Left cardiac atrium (tissue), 4 donors: ENCODE data around the gene RBM20. TPM values are rescaled to one million over a fixed set of nuclear protein-coding genes. Genes with fewer than 3 reads are reported as not detected.

ENCODE experiments used
- ATAC-seq, 2 donors: fragments of 200-7000 bp; cut with Tn5 transposase; one replicate each; pipeline ENCODE4 v1.9.1; 2020; ENCODE audit warnings: mild to moderate bottlenecking in 2 of 2, moderate library complexity in 2 of 2
- DNase-seq: peaks from one replicate; pipeline ENCODE4 v3.0.0-alpha.2; 2020
- intact Hi-C, 2 donors: fragments of 100-400 bp; cut with DNase I; formaldehyde crosslinking; loops; one replicate each; pipeline versions ENCODE4 v1.14.1 to v1.15.1; 2022 to 2023
- total RNA-seq, 2 donors: library from RNA; stranded (reverse); fragmentation: NEBNext Ultra II Directional; extraction: Animal tissue kit (Norgen Biotek cat#: 25700); gene quantifications; one replicate each; pipeline ENCODE4 v1.2.1, GENCODE V29; 2021
- donor health status: DM: no; HTN: yes; CAD: no.
- donor health status: DM: no; HTN: yes; CAD: no; lungs with severe emphysema.
- donor health status: DM: yes; HTN: yes; CAD: no.
- donor health status: Dilated cardiomyopathy.

RBM20 gene
- total RNA-seq, 2 donors from 2014 or later, result 37.2 to 44.1 TPM

GRCh38 chr10:110746969-110747608 lies 103.0 kb downstream of the RBM20 start:
- ATAC-seq (no peak), DNase-seq (no peak)
- intact Hi-C loops, result loop anchor here (5.0 to 10.0 kb wide), 3 partner anchors 135 to 148 kb away; no protein-coding TSS in a partner anchor

DNA sequence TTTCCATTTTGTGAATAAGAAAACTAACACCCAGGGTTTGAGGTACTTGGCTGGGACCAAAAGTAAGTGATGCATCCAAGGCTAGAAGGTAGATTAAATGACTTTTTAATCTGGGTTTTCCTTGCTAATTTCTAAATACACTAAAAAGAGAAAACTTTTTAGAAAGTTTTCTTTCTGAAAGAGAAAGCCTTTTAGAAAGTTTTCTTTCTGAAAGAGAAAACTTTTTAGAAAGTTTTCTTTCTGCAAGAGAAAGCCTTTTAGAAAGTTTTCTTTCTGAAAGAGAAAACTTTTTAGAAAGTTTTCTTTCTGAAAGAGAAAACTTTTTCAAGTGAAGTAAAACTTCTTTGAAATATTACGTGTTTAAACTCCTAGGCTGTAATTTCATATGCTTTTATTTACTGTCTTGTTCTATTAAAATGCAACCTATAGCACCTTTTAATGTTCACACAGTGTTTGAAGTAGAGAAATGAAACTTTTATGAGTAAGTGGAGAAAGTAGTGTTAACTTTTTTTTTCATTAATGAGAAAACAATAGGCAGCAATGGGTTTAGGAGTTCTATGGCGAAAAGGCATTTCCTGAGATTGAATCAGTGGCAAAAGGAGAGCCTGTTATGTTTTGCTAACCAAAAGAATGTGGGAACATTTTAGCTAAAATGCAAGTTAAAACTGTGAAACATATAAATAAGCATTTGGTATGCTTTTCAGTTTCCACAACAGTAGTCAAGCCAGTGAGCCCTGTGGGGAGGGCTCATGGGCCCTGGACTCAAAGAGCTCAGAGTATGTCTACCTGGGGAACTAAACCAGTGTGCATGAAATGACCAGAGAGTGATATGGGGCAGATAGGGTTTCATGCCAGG lies 103.7 kb downstream of the RBM20 start:
- intact Hi-C loops, result loop anchor here (5.0 to 10.0 kb wide), 3 partner anchors 136 to 147 kb away; no protein-coding TSS in a partner anchor
- no peak for ATAC-seq
- DNase-seq, result no peak

GRCh38 chr10:110748970-110749369 lies 104.8 kb downstream of the RBM20 start:
- no peak for ATAC-seq
- DNase-seq, result no peak
- intact Hi-C loops, result loop anchor here (5.0 to 10.0 kb wide), 3 partner anchors 137 to 146 kb away; no protein-coding TSS in a partner anchor

DNA sequence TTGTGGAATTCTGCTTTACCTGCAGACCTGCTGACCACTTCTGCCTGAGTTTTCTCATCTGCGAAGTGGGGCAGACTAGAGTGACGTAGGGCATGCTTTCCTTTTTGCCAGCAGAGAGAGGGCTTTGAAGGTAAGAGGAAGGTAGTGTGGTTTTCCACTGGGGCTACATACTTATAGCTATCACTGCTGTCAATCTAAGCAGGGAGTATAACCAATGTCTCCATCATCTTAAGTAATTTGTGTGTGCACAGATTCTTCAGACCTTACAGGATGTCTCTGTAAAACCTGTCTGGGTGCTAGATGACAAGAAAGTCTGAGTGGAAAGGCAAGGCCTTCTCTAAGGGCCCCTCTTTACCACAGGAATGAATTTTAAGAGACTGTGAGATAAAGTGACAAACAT lies 106.8 kb downstream of the RBM20 start:
- no peak for ATAC-seq
- intact Hi-C loops, result no loop called here
- no peak for DNase-seq

GRCh38 chr10:110751850-110752249 lies 107.7 kb downstream of the RBM20 start:
- DNase-seq, result no peak
- intact Hi-C loops, result no loop called here
- ATAC-seq, result no peak

GRCh38 chr10:110753462-110753861 lies 109.3 kb downstream of the RBM20 start:
- DNase-seq (no peak), ATAC-seq (no peak)
- intact Hi-C loops, result no loop called here

DNA sequence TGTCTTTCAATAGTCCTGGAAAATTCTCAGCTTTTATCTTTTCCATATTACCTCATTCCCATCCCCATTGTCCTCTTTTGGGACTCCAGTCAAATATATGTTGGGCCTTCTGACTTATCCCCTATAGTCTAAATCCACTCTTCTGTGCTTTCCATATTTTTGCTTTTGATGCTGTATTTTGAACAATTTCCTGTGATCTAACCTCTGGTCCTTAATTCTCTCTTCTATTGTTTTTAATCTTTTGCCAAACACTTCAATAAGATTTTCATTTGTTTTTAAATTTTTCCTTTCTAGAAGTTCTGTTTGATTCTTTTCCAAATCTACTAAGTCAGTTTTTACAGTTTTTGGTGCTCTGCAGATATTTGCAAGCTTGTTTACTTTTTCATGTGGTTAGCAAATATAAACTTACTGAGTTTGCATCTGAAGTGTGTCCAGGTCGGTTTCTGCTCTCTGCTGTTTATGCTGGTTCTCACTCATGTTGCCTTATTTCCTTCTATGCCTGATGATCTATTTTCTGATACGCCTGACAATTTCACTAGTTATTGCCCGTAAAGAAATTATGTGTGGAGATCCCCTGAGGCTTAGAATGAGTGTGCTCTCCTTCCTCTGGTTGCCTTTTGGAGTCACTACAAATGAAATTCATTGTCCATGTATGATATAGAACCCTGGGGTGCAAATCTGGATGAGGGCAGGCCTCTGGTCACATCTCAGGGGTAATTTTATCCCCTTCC lies 110.4 kb downstream of the RBM20 start:
- intact Hi-C loops, result loop anchor here in 1 of 2 donors (5.0 kb wide), 1 partner anchor 123 kb away; no protein-coding TSS in a partner anchor
- DNase-seq (no peak), ATAC-seq (no peak)

DNA sequence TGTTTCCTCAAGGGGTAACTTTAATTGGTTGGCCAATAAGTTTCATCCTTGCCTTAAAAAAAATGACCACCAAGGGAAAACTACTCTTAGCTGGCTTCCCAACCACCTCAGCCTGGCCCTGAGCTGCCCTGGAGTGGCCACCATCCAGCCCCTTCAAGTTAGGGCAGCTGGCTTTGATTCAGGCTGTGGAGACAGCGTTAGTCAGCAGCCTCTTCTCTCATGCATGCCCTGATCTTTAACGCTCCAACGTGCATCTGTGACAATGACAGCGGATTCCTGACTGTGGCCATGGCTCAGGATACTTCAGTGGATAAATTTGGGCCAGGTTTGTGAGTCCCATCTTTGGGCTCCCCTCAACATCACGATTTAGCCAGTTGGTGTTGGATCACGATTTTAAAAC lies 111.6 kb downstream of the RBM20 start:
- DNase-seq, result no peak
- peak; percentile 54 to 83 for ATAC-seq
- intact Hi-C loops, result loop anchor here in 1 of 2 donors (5.0 kb wide), 1 partner anchor 122 kb away; no protein-coding TSS in a partner anchor

DNA sequence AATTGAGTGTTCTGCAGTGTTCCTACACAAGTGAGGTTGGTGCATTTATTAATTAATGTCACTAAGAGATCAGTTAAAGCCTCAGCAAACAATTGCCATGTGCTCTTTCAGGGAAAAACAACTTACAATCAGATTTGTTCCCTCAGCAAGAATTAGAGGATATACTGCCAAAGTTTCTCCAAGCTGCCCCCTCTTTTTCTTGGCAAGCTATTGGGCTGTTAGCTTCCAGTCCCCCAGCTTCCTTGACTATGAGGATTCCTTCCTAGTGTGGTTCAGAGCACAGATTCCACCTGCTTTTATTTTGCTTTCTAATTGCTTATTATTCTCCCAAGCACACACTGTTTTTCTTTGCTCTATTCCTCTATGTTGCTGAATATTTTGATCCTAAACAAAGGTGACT lies 112.7 kb downstream of the RBM20 start:
- DNase-seq (no peak), ATAC-seq (no peak)
- intact Hi-C loops, result loop anchor here in 1 of 2 donors (5.0 kb wide), 1 partner anchor 120 kb away; no protein-coding TSS in a partner anchor

- no peak for ATAC-seq
- intact Hi-C loops, result loop anchor here in 1 of 2 donors (5.0 kb wide), 1 partner anchor 120 kb away; no protein-coding TSS in a partner anchor
- no peak for DNase-seq
Measured at GRCh38 chr10:110757586-110757985, 113.5 kb downstream of the RBM20 start.

- no peak for ATAC-seq
- intact Hi-C loops, result loop anchor here in 1 of 2 donors (5.0 kb wide), 1 partner anchor 119 kb away; no protein-coding TSS in a partner anchor
- DNase-seq, result no peak
Measured at GRCh38 chr10:110758128-110758765, 114.1 kb downstream of the RBM20 start.

DNA sequence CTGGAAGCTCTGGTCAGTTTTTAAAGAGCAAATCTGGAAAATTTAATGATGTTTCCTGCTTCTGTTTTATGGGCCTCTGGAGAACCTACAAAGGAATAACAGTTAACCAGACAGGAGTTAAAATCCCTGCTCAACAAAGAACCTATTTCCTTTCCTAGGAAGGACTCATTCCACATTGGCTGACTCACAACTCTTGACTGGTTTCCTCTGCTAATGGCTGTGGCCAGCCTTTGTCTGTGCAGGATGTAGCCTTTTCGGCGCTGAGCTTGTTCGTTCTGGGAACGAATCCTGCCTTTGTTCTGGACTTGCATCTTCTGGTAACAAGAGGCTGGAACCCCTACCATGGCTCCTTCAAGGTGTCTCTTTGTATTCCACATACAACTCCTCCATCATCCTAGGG lies 114.8 kb downstream of the RBM20 start:
- ATAC-seq, result peak in 1 of 2 donors; percentile 14
- intact Hi-C loops, result loop anchor here in 1 of 2 donors (5.0 kb wide), 1 partner anchor 118 kb away; no protein-coding TSS in a partner anchor
- no peak for DNase-seq

- intact Hi-C loops, result loop anchor here in 1 of 2 donors (5.0 kb wide), 1 partner anchor 118 kb away; no protein-coding TSS in a partner anchor
- ATAC-seq (no peak), DNase-seq (no peak)
Measured at GRCh38 chr10:110759523-110759922, 115.4 kb downstream of the RBM20 start.

- ATAC-seq (no peak), DNase-seq (no peak)
- intact Hi-C loops, result no loop called here
Measured at GRCh38 chr10:110762109-110762848, 118.1 kb downstream of the RBM20 start.

GRCh38 chr10:110762849-110763211 lies 118.7 kb downstream of the RBM20 start:
- ATAC-seq (peak; percentile 67 to 71), DNase-seq (peak; percentile 53)
- intact Hi-C loops, result no loop called here

DNA sequence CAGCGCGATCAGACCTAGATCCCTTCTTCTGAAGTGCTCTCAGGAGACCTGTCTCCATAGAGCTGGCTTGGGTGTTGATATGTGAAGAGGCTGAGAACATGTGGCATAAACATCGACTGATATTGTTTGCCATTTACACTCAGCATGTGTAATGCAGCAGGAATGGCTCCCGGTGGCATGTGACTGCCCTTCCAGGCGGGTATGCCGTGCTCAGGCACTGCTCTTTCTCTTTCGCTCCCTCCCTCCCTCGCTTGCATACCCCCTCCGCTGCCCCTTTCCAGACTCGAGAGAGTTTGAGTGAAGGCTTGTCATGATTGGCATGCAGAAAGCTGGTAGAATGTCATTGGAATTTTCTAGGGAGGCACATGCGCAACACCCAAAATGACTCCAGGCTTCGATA lies 120.2 kb downstream of the RBM20 start:
- peak; percentile 82 to 84 for ATAC-seq

DNA sequence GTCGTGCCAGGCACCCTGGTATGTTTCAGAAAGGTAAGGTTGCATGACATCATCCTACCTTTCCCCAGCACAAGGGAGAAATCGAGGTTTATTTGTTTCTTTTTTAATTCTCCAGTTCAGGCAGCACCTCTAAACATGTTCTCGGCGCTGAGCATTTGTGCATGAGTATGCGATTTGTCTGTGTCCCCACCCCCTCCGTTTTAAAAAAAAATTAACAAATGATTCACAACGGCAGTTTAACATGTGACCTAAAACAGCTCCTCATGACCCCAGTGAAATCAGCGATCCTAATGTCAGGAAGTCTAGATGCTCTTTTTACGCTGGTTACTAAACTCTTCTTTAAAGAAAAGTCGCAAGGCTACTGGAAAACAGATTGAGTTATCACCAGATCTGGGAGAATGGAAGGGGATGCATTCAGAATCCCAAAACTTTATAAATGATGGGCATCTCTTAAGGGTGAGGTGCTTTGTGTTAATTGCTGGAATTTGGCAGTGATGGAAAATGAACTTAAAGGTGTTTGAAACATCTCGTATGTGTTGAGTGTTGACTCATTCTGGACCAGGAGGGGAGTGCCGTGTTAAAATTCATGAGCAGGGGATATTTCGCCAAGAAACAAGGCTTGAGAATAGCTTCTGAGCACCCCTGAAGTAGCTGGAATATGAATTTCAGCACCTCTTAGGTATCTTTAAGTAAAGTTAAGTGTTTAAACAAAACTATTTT lies 120.8 kb downstream of the RBM20 start:
- ATAC-seq, result peak; percentile 33 to 41
- intact Hi-C loops, result no loop called here
- no peak for DNase-seq

More for the DNA sequence above, 120.2 kb downstream of the RBM20 start:
- intact Hi-C loops, result no loop called here
- DNase-seq, result peak; percentile 63
